K562 (cell line): ENCODE results near the gene IPPK. TPM values are rescaled to one million over a fixed set of nuclear protein-coding genes. Genes with fewer than 3 reads are reported as not detected.

Source experiments
- ATAC-seq: fragments of 200-7000 bp; cut with Tn5 transposase; 3 replicates; pipeline ENCODE4 v1.9.1; 2020; ENCODE audit warnings: moderate library complexity
- BruUV-seq: library from RNA; stranded (reverse); fragments of 400-500 nt; replicated peaks from 2 replicates; lab custom pipeline; 2021; lab: Mats Ljungman, UMichigan
- CTCF ChIA-PET: fragments of 300-600 bp; formaldehyde crosslinking; extraction: SDS; loops from one replicate; lab custom pipeline; 2021; ENCODE audit warnings: low intra/inter-chr PET ratio; lab: Yijun Ruan, JAX
- POLR2A ChIA-PET: fragments of 300-600, 350-650 bp; sonication (Branson Sonifier 250); formaldehyde crosslinking; extraction: SDS; loops from one replicate; lab custom pipeline; 2021; ENCODE audit warnings: antibody characterized with exemption, inconsistent platforms; lab: Yijun Ruan, JAX
- DNase-seq, 4 experiments: peaks; one replicate each; pipeline versions ENCODE4 v3.0.0 to v3.0.0-alpha.2; 2011 to 2018; ENCODE audit warnings: low spot score in 3 of 4, mixed read lengths in 3 of 4; ENCODE audit errors: extremely low read depth in 1 of 4
- FAIRE-seq: peaks from 2 replicates; lab custom pipeline; 2011; peaks lifted over from hg19 to GRCh38; lab: Jason Lieb, UNC
- H2AFZ ChIP-seq: 2 replicates; pipeline ENCODE4 v1.6.0; 2011; ENCODE audit warnings: low read depth, low read length, control low read depth, inconsistent platforms
- H3K27ac ChIP-seq: fragments of 200-600 bp; 3 replicates; pipeline ENCODE4 v1.8.0; 2011; ENCODE audit warnings: low read depth, mild to moderate bottlenecking, control low read depth, inconsistent platforms, low read length, moderate library complexity, mixed read lengths; ENCODE audit errors: extremely low read depth
- H3K27me3 ChIP-seq, 2 experiments: fragments of 300-600 bp in 1 of 2; 2 replicates in 1 of 2; 3 replicates in 1 of 2; pipeline versions ENCODE4 v1.6.0 to v1.8.0; 2011; ENCODE audit warnings: inconsistent platforms in 2 of 2, low read length in 2 of 2, mild to moderate bottlenecking in 1 of 2, mixed read lengths in 1 of 2, moderate library complexity in 1 of 2; ENCODE audit not compliant: control insufficient read depth in 2 of 2, insufficient read depth in 2 of 2
- H3K36me3 ChIP-seq: fragments of 300-600 bp; 3 replicates; pipeline ENCODE4 v1.8.0; 2011; ENCODE audit warnings: mild to moderate bottlenecking, low read length, inconsistent platforms; ENCODE audit not compliant: control insufficient read depth, insufficient read depth
- H3K4me1 ChIP-seq, 2 experiments: fragments of 200-600 bp in 1 of 2; replicated peaks in 1 of 2; 2 replicates in 1 of 2; 3 replicates in 1 of 2; pipeline versions ENCODE4 v1.5.1 to v1.8.0; 2011; ENCODE audit warnings: inconsistent platforms in 2 of 2, low read length in 2 of 2, mild to moderate bottlenecking in 1 of 2, mixed read lengths in 1 of 2, moderate library complexity in 1 of 2; ENCODE audit not compliant: control insufficient read depth in 2 of 2, insufficient read depth in 2 of 2
- H3K4me2 ChIP-seq: 2 replicates; pipeline ENCODE4 v1.6.1; 2011; ENCODE audit warnings: low read length, control low read depth, inconsistent platforms, mixed read lengths; ENCODE audit not compliant: insufficient read depth
- H3K4me3 ChIP-seq: fragments of 200-600 bp; sonication (generic), shearing (Covaris generic); 2 replicates; pipeline ENCODE4 v1.5.1; 2016; ENCODE audit warnings: control low read depth, inconsistent platforms
- H3K79me2 ChIP-seq: fragments of 200-600 bp; 3 replicates; pipeline ENCODE4 v1.8.0; 2011; ENCODE audit warnings: low read length, inconsistent platforms; ENCODE audit not compliant: control insufficient read depth, insufficient read depth
- H3K9ac ChIP-seq, 2 experiments: 2 replicates each; pipeline versions ENCODE4 v1.6.0 to v1.6.1; 2011; ENCODE audit warnings: low read depth in 2 of 2, low read length in 2 of 2, control low read depth in 1 of 2, inconsistent platforms in 1 of 2, mild to moderate bottlenecking in 1 of 2, mixed read lengths in 1 of 2; ENCODE audit not compliant: insufficient read depth in 1 of 2
- H3K9me1 ChIP-seq: one replicate; pipeline ENCODE4 v1.6.0; 2011; ENCODE audit warnings: inconsistent platforms, mild to moderate bottlenecking, low read length, moderate library complexity; ENCODE audit not compliant: control insufficient read depth, insufficient read depth
- H3K9me3 ChIP-seq: replicated peaks from 2 replicates; pipeline ENCODE4 v1.5.1; 2011; ENCODE audit warnings: low read depth, low read length, inconsistent platforms; ENCODE audit not compliant: control insufficient read depth, insufficient read depth
- H4K20me1 ChIP-seq: replicated peaks from 2 replicates; pipeline ENCODE4 v1.6.1; 2011; ENCODE audit warnings: low read length, inconsistent platforms, mixed read lengths; ENCODE audit not compliant: control insufficient read depth, insufficient read depth
- CCNT2 ChIP-seq: IDR thresholded peaks from 2 replicates; pipeline ENCODE4 v1.6.1; 2011; ENCODE audit warnings: borderline replicate concordance, low read depth, mild to moderate bottlenecking, moderate library complexity, mixed read lengths, low read length; ENCODE audit not compliant: insufficient read length; ENCODE audit errors: extremely low read depth
- GTF2B ChIP-seq: IDR thresholded peaks from 2 replicates; pipeline ENCODE4 v1.6.1; 2011; ENCODE audit not compliant: insufficient read length; ENCODE audit errors: extremely low read depth
- MITF ChIP-seq: IDR thresholded peaks from 2 replicates; pipeline ENCODE4 v1.6.1; 2014; ENCODE audit warnings: antibody characterized with exemption
- THRAP3 ChIP-seq: fragments of 450-650 bp; IDR thresholded peaks from 2 replicates; pipeline ENCODE4 v1.6.1; 2016; ENCODE audit warnings: mild to moderate bottlenecking, inconsistent platforms, borderline replicate concordance
- ZBTB12 ChIP-seq: fragments of 250-450 bp; sonication (Bioruptor Pico); IDR thresholded peaks from 2 replicates; pipeline ENCODE4 v1.4.0; 2020
- ZBTB43 ChIP-seq: sonication (generic); formaldehyde crosslinking; IDR thresholded peaks from 2 replicates; pipeline ENCODE4 v1.8.0; 2023; ENCODE audit warnings: mild to moderate bottlenecking, missing genetic modification reagents
- ZFP91 ChIP-seq: sonication (generic); formaldehyde crosslinking; IDR thresholded peaks from 2 replicates; pipeline ENCODE4 v1.8.0; 2022; ENCODE audit warnings: mild to moderate bottlenecking, missing genetic modification reagents
- ZNF668 ChIP-seq: fragments of 250-450 bp; sonication (Bioruptor Pico); IDR thresholded peaks from 2 replicates; pipeline ENCODE4 v1.8.0; 2022; ENCODE audit warnings: mild to moderate bottlenecking, inconsistent platforms
- WGBS: fragments of 100-300 bp; shearing (Covaris generic); methylation state at CpG from one replicate; pipeline ENCODE4 v1.1.6; 2016; ENCODE audit warnings: low coverage, mixed read lengths; ENCODE audit not compliant: insufficient coverage; ENCODE audit errors: missing lambda C conversion rate; 5-methylcytosine and 5-hydroxymethylcytosine counted together
- in situ Hi-C: fragments of 300-500 bp; cut with MboI; formaldehyde crosslinking; loops from 4 replicates; pipeline ENCODE4 v1.15.0; 2018; ENCODE audit warnings: inconsistent platforms, mixed read lengths
- intact Hi-C: fragments of 100-400 bp; cut with micrococcal nuclease; formaldehyde crosslinking; loops from 2 replicates; pipeline ENCODE4 v1.14.2; 2022
- polyA plus RNA-seq, 8 experiments: library from polyadenylated mRNA; depleted of rRNA in 4 of 8; stranded (reverse) in 5 of 8; unstranded in 3 of 8; fragments of >200 nt; fragmentation: Nextera tagmentation in 2 of 8; fragmentation: Illumina TruSeq in 1 of 8; extraction: Ambion mirVana in 2 of 8; extraction: Trizol in 1 of 8; gene quantifications; 2 replicates each; pipeline versions ENCODE4 v1.2.1 to v1.2.3, GENCODE V29; 2011 to 2014; ENCODE audit warnings: inconsistent platforms in 1 of 8, missing spikeins in 1 of 8
- total RNA-seq, 7 experiments: library from RNA; depleted of rRNA in 6 of 7; stranded (reverse); fragments of >200 nt in 6 of 7; fragmentation: Illumina TruSeq in 2 of 7; extraction: Trizol in 2 of 7; gene quantifications; 2 replicates each; pipeline versions ENCODE4 v1.2.1 to v1.2.3, GENCODE V29; 2011 to 2021; ENCODE audit warnings: low replicate concordance in 1 of 7

The IPPK gene
- total and polyA plus RNA-seq, 9 of the 15 experiments (the other 6 are each of a cell fraction or from before 2014, with no cell fraction given): 3.1 to 22.2 (median 11.2) TPM

GRCh38 chr9:92661127-92661526, 8.8 kb downstream of the IPPK start (continued):
- TF ChIP-seq MITF: no peak
- TF ChIP-seq, all 486 proteins: peak for 2

- in situ Hi-C loops: no loop called here
- no peak for ATAC-seq
- peaks cover 67% of the 10 kb centered on the region for H3K36me3 ChIP-seq
- H3K27me3 ChIP-seq: no peaks in the 10 kb centered on the region
- ChIA-PET POLR2A (interaction anchor here (0.5 to 2.0 kb wide), 4 partner anchors 11 to 934 kb away, joined by 3 to 8 read pairs (median 4); partner anchors contain the start of gene IPPK), CTCF (no interaction called here)
- no peak overlapping the region for H3K27ac ChIP-seq
- H3K9me3 ChIP-seq: no peaks in the 10 kb centered on the region
- no peak overlapping the region for H3K4me3 ChIP-seq
- H3K79me2 ChIP-seq: peaks cover 57% of the 10 kb centered on the region
- no TSS peak for BruUV-seq
- no peak overlapping the region for H3K9ac ChIP-seq
- H4K20me1 ChIP-seq: peaks cover 19% of the 10 kb centered on the region
- no peak for TF ChIP-seq ZFP91
- TF ChIP-seq ZBTB43 (CRISPR knock-in tag): no peak
- TF ChIP-seq ZNF668 (CRISPR knock-in tag): no peak
- no peak for TF ChIP-seq GTF2B
- no peak for TF ChIP-seq THRAP3
- TF ChIP-seq CCNT2: no peak
- no peak for TF ChIP-seq ZBTB12 (CRISPR knock-in tag)
- no peak for FAIRE-seq
- no peaks in the 10 kb centered on the region for H3K9me1 ChIP-seq
- no peak for DNase-seq
- H3K4me1 ChIP-seq: peaks cover 0 to 20% of the 10 kb centered on the region in 2 experiments; a peak in 3 of 5 replicates
- WGBS: 88% methylated on average over 3 of the region's 4 CpGs
- intact Hi-C loops: no loop called here
- no peak overlapping the region for H3K4me2 ChIP-seq
- H2AFZ ChIP-seq: no peak overlapping the region
Measured at GRCh38 chr9:92660266-92660665, 9.7 kb downstream of the IPPK start.
